Nephron (organoid): ENCODE data around the gene HIC1.
A peak's percentile ranks its signal among the peaks of the same experiment; 100 is the strongest.

Experiments
- H3K27ac Mint-ChIP-seq, 3 experiments: 2 replicates each; pipeline ENCODE4 v1.8.0; 2020; ENCODE audit warnings: mixed read lengths in 3 of 3, mild to moderate bottlenecking in 2 of 3, moderate library complexity in 1 of 3
- H3K27me3 Mint-ChIP-seq: 2 replicates; pipeline ENCODE4 v1.8.0; 2021; ENCODE audit warnings: low read depth, mild to moderate bottlenecking, moderate library complexity, mixed read lengths
- H3K36me3 Mint-ChIP-seq: 2 replicates; pipeline ENCODE4 v1.8.0; 2020; ENCODE audit warnings: low read depth, mixed read lengths
- H3K4me1 Mint-ChIP-seq: 2 replicates; pipeline ENCODE4 v1.8.0; 2020; ENCODE audit warnings: mixed read lengths
- H3K4me3 Mint-ChIP-seq, 3 experiments: 2 replicates each; pipeline ENCODE4 v1.8.0; 2020; ENCODE audit warnings: mild to moderate bottlenecking in 3 of 3, mixed read lengths in 3 of 3, moderate library complexity in 2 of 3
- H3K9me3 Mint-ChIP-seq: 2 replicates; pipeline ENCODE4 v1.8.0; 2020; ENCODE audit warnings: mixed read lengths
- CTCF ChIP-seq, 3 experiments: fragments of 200-600 bp; sonication (generic); IDR thresholded peaks; one replicate each; pipeline ENCODE4 v1.5.0; 2021; ENCODE audit warnings: antibody characterized with exemption in 3 of 3; ENCODE audit not compliant: unreplicated experiment in 3 of 3

Gene HIC1

GRCh38 chr17:2102931-2103809 is 48.3 kb downstream of the HIC1 start:
- Mint-ChIP-seq H3K4me1 (peaks cover 41% of the 10 kb centered on the region), H3K9me3 (no peaks in the 10 kb centered on the region), H3K27me3 (no peaks in the 10 kb centered on the region), H3K4me3 (peak overlapping the region in 1 of 3 experiments; percentile 23), H3K27ac (peak overlapping the region in 2 of 3 experiments; percentile 88), H3K36me3 (peaks cover 14% of the 10 kb centered on the region)
- TF ChIP-seq CTCF (IDR thresholded peaks at IDR 0.05; ENCODE audit: unreplicated experiment in 3 of 3), result no peak

GRCh38 chr17:2105663-2106062 is 50.8 kb downstream of the HIC1 start:
- Mint-ChIP-seq H3K27me3 (no peaks in the 10 kb centered on the region), H3K4me3 (no peak overlapping the region), H3K27ac (peak overlapping the region; percentile 32 to 84 (median 64)), H3K36me3 (peaks cover 11% of the 10 kb centered on the region), H3K4me1 (peaks cover 48% of the 10 kb centered on the region), H3K9me3 (no peaks in the 10 kb centered on the region)
- TF ChIP-seq CTCF (IDR thresholded peaks at IDR 0.05; ENCODE audit: unreplicated experiment in 3 of 3), result no peak

- H3K27ac Mint-ChIP-seq, result peak overlapping the region; percentile 63 to 84 (median 64)
- no peaks in the 10 kb centered on the region for H3K9me3 Mint-ChIP-seq
- H3K36me3 Mint-ChIP-seq, result peaks cover 11% of the 10 kb centered on the region
- H3K4me3 Mint-ChIP-seq, result no peak overlapping the region
- peaks cover 53% of the 10 kb centered on the region for H3K4me1 Mint-ChIP-seq
- no peaks in the 10 kb centered on the region for H3K27me3 Mint-ChIP-seq
- TF ChIP-seq CTCF (IDR thresholded peaks at IDR 0.05; ENCODE audit: unreplicated experiment in 3 of 3), result no peak
Observed at GRCh38 chr17:2106308-2106955, 51.5 kb downstream of the HIC1 start.

- TF ChIP-seq CTCF (IDR thresholded peaks at IDR 0.05; ENCODE audit: unreplicated experiment in 3 of 3), result no peak
- H3K4me1 Mint-ChIP-seq, result peaks cover 59% of the 10 kb centered on the region
- H3K4me3 Mint-ChIP-seq, result no peak overlapping the region
- no peaks in the 10 kb centered on the region for H3K9me3 Mint-ChIP-seq
- peak overlapping the region in 2 of 3 experiments; percentile 65 to 68 for H3K27ac Mint-ChIP-seq
- peaks cover 11% of the 10 kb centered on the region for H3K36me3 Mint-ChIP-seq
- H3K27me3 Mint-ChIP-seq, result no peaks in the 10 kb centered on the region
Observed at GRCh38 chr17:2107050-2107449, 52.1 kb downstream of the HIC1 start.

GRCh38 chr17:2107506-2107905 is 52.6 kb downstream of the HIC1 start:
- Mint-ChIP-seq H3K4me3 (no peak overlapping the region), H3K4me1 (peaks cover 59% of the 10 kb centered on the region), H3K36me3 (peaks cover 10% of the 10 kb centered on the region), H3K27me3 (no peaks in the 10 kb centered on the region), H3K9me3 (no peaks in the 10 kb centered on the region), H3K27ac (peak overlapping the region in 2 of 3 experiments; percentile 65 to 68)
- TF ChIP-seq CTCF (IDR thresholded peaks at IDR 0.05; ENCODE audit: unreplicated experiment in 3 of 3), result no peak
